ENCODE results near the gene KIF21A. TPM values are rescaled to one million over a fixed set of nuclear protein-coding genes. Genes with fewer than 3 reads are reported as not detected.

The KIF21A gene
- total RNA-seq, 1 experiment from 2014 or later = 29.1 TPM

DNA sequence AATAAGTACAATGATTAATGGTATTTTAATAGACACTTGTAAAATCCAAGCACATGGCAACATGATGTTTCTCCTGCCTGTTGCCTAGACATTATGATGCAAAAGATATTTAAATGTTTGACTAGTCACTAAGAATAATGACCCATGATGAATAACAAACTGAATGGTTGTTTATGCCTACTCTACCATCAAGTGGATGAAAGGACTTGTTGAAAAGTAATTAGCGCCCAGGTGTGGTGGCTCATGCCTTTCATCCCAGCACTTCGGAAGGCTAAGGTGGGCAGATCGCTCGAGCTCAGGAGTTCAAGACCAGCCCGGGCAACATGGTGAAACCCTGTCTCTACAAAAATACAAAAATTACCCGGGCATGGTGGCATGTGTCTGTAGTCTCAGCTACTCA is 30.7 kb downstream of the KIF21A start:
- no peak overlapping the region for H2AFZ ChIP-seq (ENCODE audit: low read depth, low read length, poor library complexity, severe bottlenecking)
- no peak overlapping the region for H3K4me2 ChIP-seq (ENCODE audit: low read length)
- BruUV-seq (replicated peaks) = no TSS peak
- intact Hi-C loops (cut with micrococcal nuclease) = no loop called here
- H3K36me3 ChIP-seq (ENCODE audit: control insufficient read depth in 1 of 2, insufficient read depth in 2 of 2, low read length in 2 of 2) = no peaks in the 10 kb centered on the region
- no peak overlapping the region for H3K4me3 ChIP-seq (replicated peaks in 1 of 2; ENCODE audit: low read depth in 1 of 2, low read length in 2 of 2)
- H3K4me1 ChIP-seq (ENCODE audit: control insufficient read depth in 1 of 2, insufficient read depth in 2 of 2, low read length in 2 of 2) = no peaks in the 10 kb centered on the region
- no peak overlapping the region for H3K27ac ChIP-seq (ENCODE audit: low read depth, low read length)
- POLR2A ChIA-PET = no interaction called here
- TF ChIP-seq ZBTB33 (IDR thresholded peaks at IDR 0.05; ENCODE audit: extremely low read depth, insufficient replicate concordance, low read length) (no peak), YY1 (IDR thresholded peaks at IDR 0.05; ENCODE audit: extremely low read depth, insufficient replicate concordance, low read depth, low read length) (no peak), JUND (IDR thresholded peaks at IDR 0.05) (no peak), EGR1 (IDR thresholded peaks at IDR 0.05; ENCODE audit: low read depth) (no peak), ELF1 (IDR thresholded peaks at IDR 0.05; ENCODE audit: borderline replicate concordance, low read depth) (no peak), CBX3 (IDR thresholded peaks at IDR 0.05; ENCODE audit: low read depth) (no peak), SP1 (IDR thresholded peaks at IDR 0.05; ENCODE audit: low read depth) (no peak), SRF (IDR thresholded peaks at IDR 0.05; ENCODE audit: low read depth) (no peak), FOSL1 (IDR thresholded peaks at IDR 0.05; ENCODE audit: low read depth) (no peak), EZH2phosphoT487 (IDR thresholded peaks at IDR 0.05; ENCODE audit: borderline replicate concordance) (no peak), CEBPB (IDR thresholded peaks at IDR 0.05; ENCODE audit: low read depth) (no peak), RAD21 (IDR thresholded peaks at IDR 0.05; ENCODE audit: low read depth) (no peak), ZFX (IDR thresholded peaks at IDR 0.05) (no peak)
- TF ChIP-seq, protein P1, sequence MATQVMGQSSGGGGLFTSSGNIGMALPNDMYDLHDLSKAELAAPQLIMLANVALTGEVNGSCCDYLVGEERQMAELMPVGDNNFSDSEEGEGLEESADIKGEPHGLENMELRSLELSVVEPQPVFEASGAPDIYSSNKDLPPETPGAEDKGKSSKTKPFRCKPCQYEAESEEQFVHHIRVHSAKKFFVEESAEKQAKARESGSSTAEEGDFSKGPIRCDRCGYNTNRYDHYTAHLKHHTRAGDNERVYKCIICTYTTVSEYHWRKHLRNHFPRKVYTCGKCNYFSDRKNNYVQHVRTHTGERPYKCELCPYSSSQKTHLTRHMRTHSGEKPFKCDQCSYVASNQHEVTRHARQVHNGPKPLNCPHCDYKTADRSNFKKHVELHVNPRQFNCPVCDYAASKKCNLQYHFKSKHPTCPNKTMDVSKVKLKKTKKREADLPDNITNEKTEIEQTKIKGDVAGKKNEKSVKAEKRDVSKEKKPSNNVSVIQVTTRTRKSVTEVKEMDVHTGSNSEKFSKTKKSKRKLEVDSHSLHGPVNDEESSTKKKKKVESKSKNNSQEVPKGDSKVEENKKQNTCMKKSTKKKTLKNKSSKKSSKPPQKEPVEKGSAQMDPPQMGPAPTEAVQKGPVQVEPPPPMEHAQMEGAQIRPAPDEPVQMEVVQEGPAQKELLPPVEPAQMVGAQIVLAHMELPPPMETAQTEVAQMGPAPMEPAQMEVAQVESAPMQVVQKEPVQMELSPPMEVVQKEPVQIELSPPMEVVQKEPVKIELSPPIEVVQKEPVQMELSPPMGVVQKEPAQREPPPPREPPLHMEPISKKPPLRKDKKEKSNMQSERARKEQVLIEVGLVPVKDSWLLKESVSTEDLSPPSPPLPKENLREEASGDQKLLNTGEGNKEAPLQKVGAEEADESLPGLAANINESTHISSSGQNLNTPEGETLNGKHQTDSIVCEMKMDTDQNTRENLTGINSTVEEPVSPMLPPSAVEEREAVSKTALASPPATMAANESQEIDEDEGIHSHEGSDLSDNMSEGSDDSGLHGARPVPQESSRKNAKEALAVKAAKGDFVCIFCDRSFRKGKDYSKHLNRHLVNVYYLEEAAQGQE (IDR thresholded peaks at IDR 0.05; ENCODE audit: low read depth) = no peak
- TF ChIP-seq, protein P2, sequence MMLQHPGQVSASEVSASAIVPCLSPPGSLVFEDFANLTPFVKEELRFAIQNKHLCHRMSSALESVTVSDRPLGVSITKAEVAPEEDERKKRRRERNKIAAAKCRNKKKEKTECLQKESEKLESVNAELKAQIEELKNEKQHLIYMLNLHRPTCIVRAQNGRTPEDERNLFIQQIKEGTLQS (IDR thresholded peaks at IDR 0.05) = no peak
- TF ChIP-seq, protein P3, sequence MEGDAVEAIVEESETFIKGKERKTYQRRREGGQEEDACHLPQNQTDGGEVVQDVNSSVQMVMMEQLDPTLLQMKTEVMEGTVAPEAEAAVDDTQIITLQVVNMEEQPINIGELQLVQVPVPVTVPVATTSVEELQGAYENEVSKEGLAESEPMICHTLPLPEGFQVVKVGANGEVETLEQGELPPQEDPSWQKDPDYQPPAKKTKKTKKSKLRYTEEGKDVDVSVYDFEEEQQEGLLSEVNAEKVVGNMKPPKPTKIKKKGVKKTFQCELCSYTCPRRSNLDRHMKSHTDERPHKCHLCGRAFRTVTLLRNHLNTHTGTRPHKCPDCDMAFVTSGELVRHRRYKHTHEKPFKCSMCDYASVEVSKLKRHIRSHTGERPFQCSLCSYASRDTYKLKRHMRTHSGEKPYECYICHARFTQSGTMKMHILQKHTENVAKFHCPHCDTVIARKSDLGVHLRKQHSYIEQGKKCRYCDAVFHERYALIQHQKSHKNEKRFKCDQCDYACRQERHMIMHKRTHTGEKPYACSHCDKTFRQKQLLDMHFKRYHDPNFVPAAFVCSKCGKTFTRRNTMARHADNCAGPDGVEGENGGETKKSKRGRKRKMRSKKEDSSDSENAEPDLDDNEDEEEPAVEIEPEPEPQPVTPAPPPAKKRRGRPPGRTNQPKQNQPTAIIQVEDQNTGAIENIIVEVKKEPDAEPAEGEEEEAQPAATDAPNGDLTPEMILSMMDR (IDR thresholded peaks at IDR 0.05 in 2 of 3, conservative IDR thresholded peaks at IDR 0.05 in 1 of 3; ENCODE audit: borderline replicate concordance in 1 of 3, insufficient read depth in 1 of 3, low read depth in 2 of 3, low read length in 2 of 3) = no peak
- peaks cover 8% of the 10 kb centered on the region for H3K79me2 ChIP-seq (ENCODE audit: insufficient read depth, low read length)
- CTCF ChIA-PET = no interaction called here
- DNase-seq (ENCODE audit: low read depth, low spot score) = no peak
- H3K27me3 ChIP-seq (ENCODE audit: insufficient read depth, low read length) = no peaks in the 10 kb centered on the region
- no peaks in the 10 kb centered on the region for H4K20me1 ChIP-seq (ENCODE audit: insufficient read depth)
- no peak for ATAC-seq
- no peaks in the 10 kb centered on the region for H3K9me3 ChIP-seq (ENCODE audit: control insufficient read depth in 1 of 2, insufficient read depth in 1 of 2, low read depth in 1 of 2, low read length in 2 of 2)
- no peak overlapping the region for H3K9ac ChIP-seq (ENCODE audit: low read length)
- H3K9me2 ChIP-seq (ENCODE audit: insufficient read depth) = no peaks in the 10 kb centered on the region
- RAD21 ChIA-PET (ENCODE audit: low non-redundant PET in 1 of 2, low total read pairs in 2 of 2, uncharacterized antibody in 2 of 2, unreplicated experiment in 2 of 2) = no interaction called here

Measured in HCT116 (cell line).